Measurements from ENCODE around the gene ISM1.
A peak's percentile ranks its signal among the peaks of the same experiment; 100 is the strongest.

Gene ISM1

GRCh38 chr20:13285408-13285807 lies 64.3 kb downstream of the ISM1 start:
- DNase-seq, result no peak

- no peak for DNase-seq
Observed at GRCh38 chr20:13286052-13286451, 65.0 kb downstream of the ISM1 start.

- DNase-seq, result no peak
Observed at GRCh38 chr20:13286607-13287006, 65.5 kb downstream of the ISM1 start.

- no peak for DNase-seq
Observed at GRCh38 chr20:13288357-13288756, 67.3 kb downstream of the ISM1 start.

GRCh38 chr20:13289031-13289430 lies 68.0 kb downstream of the ISM1 start:
- no peak for DNase-seq

GRCh38 chr20:13290724-13291123 lies 69.7 kb downstream of the ISM1 start:
- DNase-seq, result no peak

GRCh38 chr20:13291157-13291556 lies 70.1 kb downstream of the ISM1 start:
- DNase-seq, result no peak

GRCh38 chr20:13292201-13292885 lies 71.3 kb downstream of the ISM1 start:
- DNase-seq, result no peak

GRCh38 chr20:13294522-13294921 lies 73.4 kb downstream of the ISM1 start:
- no peak for DNase-seq

GRCh38 chr20:13295637-13296036 lies 74.6 kb downstream of the ISM1 start:
- DNase-seq, result no peak

- DNase-seq, result no peak
Observed at GRCh38 chr20:13296070-13296469, 75.0 kb downstream of the ISM1 start.

- DNase-seq, result no peak
Observed at GRCh38 chr20:13297147-13297899, 76.2 kb downstream of the ISM1 start.

GRCh38 chr20:13298692-13299373 lies 77.8 kb downstream of the ISM1 start:
- DNase-seq, result no peak

GRCh38 chr20:13299401-13299800 lies 78.3 kb downstream of the ISM1 start:
- no peak for DNase-seq

GRCh38 chr20:13301596-13301995 lies 80.5 kb downstream of the ISM1 start:
- no peak for DNase-seq

- DNase-seq, result peak; percentile 11
Observed at GRCh38 chr20:13302647-13303450, 81.8 kb downstream of the ISM1 start.

GRCh38 chr20:13305284-13305683 lies 84.2 kb downstream of the ISM1 start:
- DNase-seq, result no peak

- no peak for DNase-seq
Observed at GRCh38 chr20:13307562-13308163, 86.6 kb downstream of the ISM1 start.

GRCh38 chr20:13312300-13312699 lies 91.2 kb downstream of the ISM1 start:
- DNase-seq, result no peak

GRCh38 chr20:13313201-13313600 lies 92.1 kb downstream of the ISM1 start:
- no peak for DNase-seq

GRCh38 chr20:13317439-13317838 lies 96.4 kb downstream of the ISM1 start:
- DNase-seq, result no peak

- DNase-seq, result no peak
Observed at GRCh38 chr20:13318871-13319521, 97.9 kb downstream of the ISM1 start.
